ENCODE measurements around the gene DLG2.

The DLG2 gene

GRCh38 chr11:84024266-84024665, 1602.9 kb downstream of the DLG2 start:
- H2AFZ ChIP-seq (ENCODE audit: low read length): no peak overlapping the region
- H3K9ac ChIP-seq (ENCODE audit: low read length): no peak overlapping the region
- no peak overlapping the region for H3K4me3 ChIP-seq (ENCODE audit: low read depth, low read length, poor library complexity, severe bottlenecking)

DNA sequence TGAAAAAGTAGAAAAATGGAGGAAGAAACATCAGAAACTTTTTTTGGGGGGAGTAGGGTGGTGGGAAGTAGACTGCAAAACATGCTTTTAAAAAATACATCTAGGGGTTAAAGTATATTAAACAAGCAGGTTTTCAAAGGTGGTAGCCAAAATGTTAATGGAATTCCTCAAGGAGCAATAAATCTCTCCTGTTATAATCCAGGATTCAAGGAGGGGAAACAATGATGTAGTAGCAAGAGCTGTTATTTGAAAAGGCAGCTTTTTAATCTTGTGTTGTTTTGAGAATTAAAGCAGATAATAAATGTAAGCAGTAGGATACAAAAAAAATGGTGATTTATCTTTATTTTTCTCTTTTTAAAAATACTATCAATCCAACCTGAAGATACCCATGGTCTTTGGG, 1604.4 kb downstream of the DLG2 start:
- Histone ChIP-seq H3K9me3 (ENCODE audit: low read length) (no peaks in the 10 kb centered on the region), H3K4me1 (ENCODE audit: insufficient read depth, low read length, severe bottlenecking) (no peaks in the 10 kb centered on the region), H3K4me2 (ENCODE audit: low read length) (no peak overlapping the region), H3K36me3 (ENCODE audit: insufficient read depth, low read length) (no peaks in the 10 kb centered on the region), H3K79me2 (ENCODE audit: insufficient read depth, low read length) (no peaks in the 10 kb centered on the region), H2AFZ (ENCODE audit: low read length) (no peak overlapping the region), H3K4me3 (ENCODE audit: low read depth, low read length, poor library complexity, severe bottlenecking) (no peak overlapping the region), H3K9ac (ENCODE audit: low read length) (no peak overlapping the region), H3K9me2 (ENCODE audit: low read depth, low read length) (no peaks in the 10 kb centered on the region), H3K27me3 (ENCODE audit: insufficient read depth, low read length) (no peaks in the 10 kb centered on the region), H4K20me1 (ENCODE audit: insufficient read depth, low read length) (no peaks in the 10 kb centered on the region), H3F3A (ENCODE audit: insufficient read depth, low read length) (no peaks in the 10 kb centered on the region), H3K27ac (ENCODE audit: low read depth, low read length, poor library complexity, severe bottlenecking) (no peak overlapping the region)
- TF ChIP-seq EZH2 (IDR thresholded peaks at IDR 0.05; ENCODE audit: borderline replicate concordance, low read length): no peak
- no peak for TF ChIP-seq CTCF (IDR thresholded peaks at IDR 0.05; ENCODE audit: low read length)

More at GRCh38 chr11:84024266-84024665, 1602.9 kb downstream of the DLG2 start:
- H3K36me3 ChIP-seq (ENCODE audit: insufficient read depth, low read length): no peaks in the 10 kb centered on the region
- no peak for TF ChIP-seq EZH2 (IDR thresholded peaks at IDR 0.05; ENCODE audit: borderline replicate concordance, low read length)
- TF ChIP-seq CTCF (IDR thresholded peaks at IDR 0.05; ENCODE audit: low read length): no peak
- H3K9me2 ChIP-seq (ENCODE audit: low read depth, low read length): no peaks in the 10 kb centered on the region
- H4K20me1 ChIP-seq (ENCODE audit: insufficient read depth, low read length): no peaks in the 10 kb centered on the region
- no peaks in the 10 kb centered on the region for H3K27me3 ChIP-seq (ENCODE audit: insufficient read depth, low read length)
- H3K4me2 ChIP-seq (ENCODE audit: low read length): no peak overlapping the region
- H3K79me2 ChIP-seq (ENCODE audit: insufficient read depth, low read length): no peaks in the 10 kb centered on the region
- no peak overlapping the region for H3K27ac ChIP-seq (ENCODE audit: low read depth, low read length, poor library complexity, severe bottlenecking)
- H3K4me1 ChIP-seq (ENCODE audit: insufficient read depth, low read length, severe bottlenecking): no peaks in the 10 kb centered on the region
- no peaks in the 10 kb centered on the region for H3K9me3 ChIP-seq (ENCODE audit: low read length)
- no peaks in the 10 kb centered on the region for H3F3A ChIP-seq (ENCODE audit: insufficient read depth, low read length)

GRCh38 chr11:84022201-84022600, 1604.9 kb downstream of the DLG2 start:
- H4K20me1 ChIP-seq (ENCODE audit: insufficient read depth, low read length): no peaks in the 10 kb centered on the region
- no peak overlapping the region for H3K9ac ChIP-seq (ENCODE audit: low read length)
- no peaks in the 10 kb centered on the region for H3K27me3 ChIP-seq (ENCODE audit: insufficient read depth, low read length)
- no peaks in the 10 kb centered on the region for H3F3A ChIP-seq (ENCODE audit: insufficient read depth, low read length)
- H3K36me3 ChIP-seq (ENCODE audit: insufficient read depth, low read length): no peaks in the 10 kb centered on the region
- no peak overlapping the region for H3K4me3 ChIP-seq (ENCODE audit: low read depth, low read length, poor library complexity, severe bottlenecking)
- no peaks in the 10 kb centered on the region for H3K79me2 ChIP-seq (ENCODE audit: insufficient read depth, low read length)
- H3K9me3 ChIP-seq (ENCODE audit: low read length): no peaks in the 10 kb centered on the region
- H3K27ac ChIP-seq (ENCODE audit: low read depth, low read length, poor library complexity, severe bottlenecking): no peak overlapping the region
- TF ChIP-seq EZH2 (IDR thresholded peaks at IDR 0.05; ENCODE audit: borderline replicate concordance, low read length) (no peak), CTCF (IDR thresholded peaks at IDR 0.05; ENCODE audit: low read length) (no peak)
- no peak overlapping the region for H2AFZ ChIP-seq (ENCODE audit: low read length)
- no peaks in the 10 kb centered on the region for H3K4me1 ChIP-seq (ENCODE audit: insufficient read depth, low read length, severe bottlenecking)
- H3K4me2 ChIP-seq (ENCODE audit: low read length): no peak overlapping the region
- H3K9me2 ChIP-seq (ENCODE audit: low read depth, low read length): no peaks in the 10 kb centered on the region

Measured in OCI-LY1 (cell line).